ENCODE data around the gene GAD1.

GAD1 gene

GRCh38 chr2:170842785-170843184, 26.1 kb downstream of the GAD1 start:
- Histone ChIP-seq H3K27ac (ENCODE audit: low read depth, low read length) (no peak overlapping the region), H3K27me3 (ENCODE audit: control insufficient read depth in 5 of 5, insufficient read depth in 4 of 5, low read length in 5 of 5) (peaks cover 0 to 3% (median 0%) of the 10 kb centered on the region in 5 donors), H3K9me3 (ENCODE audit: control insufficient read depth in 5 of 5, low read length in 5 of 5) (peaks cover 0 to 5% (median 0%) of the 10 kb centered on the region in 5 donors), H3K4me1 (ENCODE audit: control insufficient read depth in 5 of 5, insufficient read depth in 5 of 5, low read length in 5 of 5) (peaks cover 0 to 8% (median 0%) of the 10 kb centered on the region in 5 donors), H3K4me3 (ENCODE audit: low read depth in 1 of 5, low read length in 5 of 5) (no peak overlapping the region), H3K9ac (ENCODE audit: low read length in 5 of 5) (no peak overlapping the region), H3K36me3 (ENCODE audit: control insufficient read depth in 5 of 5, insufficient read depth in 5 of 5, low read length in 5 of 5) (no peaks in the 10 kb centered on the region)

GRCh38 chr2:170843656-170844055, 27.0 kb downstream of the GAD1 start:
- peaks cover 0 to 3% (median 0%) of the 10 kb centered on the region in 5 donors for H3K27me3 ChIP-seq (ENCODE audit: control insufficient read depth in 5 of 5, insufficient read depth in 4 of 5, low read length in 5 of 5)
- H3K4me3 ChIP-seq (ENCODE audit: low read depth in 1 of 5, low read length in 5 of 5), result no peak overlapping the region
- no peak overlapping the region for H3K9ac ChIP-seq (ENCODE audit: low read length in 5 of 5)
- no peaks in the 10 kb centered on the region for H3K4me1 ChIP-seq (ENCODE audit: control insufficient read depth in 5 of 5, insufficient read depth in 5 of 5, low read length in 5 of 5)
- H3K27ac ChIP-seq (ENCODE audit: low read depth, low read length), result no peak overlapping the region
- H3K9me3 ChIP-seq (ENCODE audit: control insufficient read depth in 5 of 5, low read length in 5 of 5), result peaks cover 0 to 5% (median 0%) of the 10 kb centered on the region in 5 donors
- no peaks in the 10 kb centered on the region for H3K36me3 ChIP-seq (ENCODE audit: control insufficient read depth in 5 of 5, insufficient read depth in 5 of 5, low read length in 5 of 5)

GRCh38 chr2:170845343-170845742, 28.7 kb downstream of the GAD1 start:
- no peaks in the 10 kb centered on the region for H3K36me3 ChIP-seq (ENCODE audit: control insufficient read depth in 5 of 5, insufficient read depth in 5 of 5, low read length in 5 of 5)
- peaks cover 0 to 2% (median 0%) of the 10 kb centered on the region in 5 donors for H3K9me3 ChIP-seq (ENCODE audit: control insufficient read depth in 5 of 5, low read length in 5 of 5)
- no peaks in the 10 kb centered on the region for H3K4me1 ChIP-seq (ENCODE audit: control insufficient read depth in 5 of 5, insufficient read depth in 5 of 5, low read length in 5 of 5)
- no peak overlapping the region for H3K9ac ChIP-seq (ENCODE audit: low read length in 5 of 5)
- H3K4me3 ChIP-seq (ENCODE audit: low read depth in 1 of 5, low read length in 5 of 5), result no peak overlapping the region
- peaks cover 0 to 3% (median 0%) of the 10 kb centered on the region in 5 donors for H3K27me3 ChIP-seq (ENCODE audit: control insufficient read depth in 5 of 5, insufficient read depth in 4 of 5, low read length in 5 of 5)
- no peak overlapping the region for H3K27ac ChIP-seq (ENCODE audit: low read depth, low read length)

GRCh38 chr2:170846314-170846713, 29.6 kb downstream of the GAD1 start:
- Histone ChIP-seq H3K4me1 (ENCODE audit: control insufficient read depth in 5 of 5, insufficient read depth in 5 of 5, low read length in 5 of 5) (no peaks in the 10 kb centered on the region), H3K27me3 (ENCODE audit: control insufficient read depth in 5 of 5, insufficient read depth in 4 of 5, low read length in 5 of 5) (peaks cover 0 to 3% (median 0%) of the 10 kb centered on the region in 5 donors), H3K36me3 (ENCODE audit: control insufficient read depth in 5 of 5, insufficient read depth in 5 of 5, low read length in 5 of 5) (no peaks in the 10 kb centered on the region), H3K4me3 (ENCODE audit: low read depth in 1 of 5, low read length in 5 of 5) (no peak overlapping the region), H3K9me3 (ENCODE audit: control insufficient read depth in 5 of 5, low read length in 5 of 5) (peaks cover 0 to 2% (median 0%) of the 10 kb centered on the region in 5 donors), H3K9ac (ENCODE audit: low read length in 5 of 5) (no peak overlapping the region), H3K27ac (ENCODE audit: low read depth, low read length) (no peak overlapping the region)

GRCh38 chr2:170847716-170848115, 31.0 kb downstream of the GAD1 start:
- Histone ChIP-seq H3K4me1 (ENCODE audit: control insufficient read depth in 5 of 5, insufficient read depth in 5 of 5, low read length in 5 of 5) (no peaks in the 10 kb centered on the region), H3K4me3 (ENCODE audit: low read depth in 1 of 5, low read length in 5 of 5) (no peak overlapping the region), H3K36me3 (ENCODE audit: control insufficient read depth in 5 of 5, insufficient read depth in 5 of 5, low read length in 5 of 5) (no peaks in the 10 kb centered on the region), H3K9me3 (ENCODE audit: control insufficient read depth in 5 of 5, low read length in 5 of 5) (peaks cover 0 to 2% (median 0%) of the 10 kb centered on the region in 5 donors), H3K9ac (ENCODE audit: low read length in 5 of 5) (no peak overlapping the region), H3K27me3 (ENCODE audit: control insufficient read depth in 5 of 5, insufficient read depth in 4 of 5, low read length in 5 of 5) (peaks cover 0 to 3% (median 0%) of the 10 kb centered on the region in 5 donors), H3K27ac (ENCODE audit: low read depth, low read length) (no peak overlapping the region)

- Histone ChIP-seq H3K27me3 (ENCODE audit: control insufficient read depth in 5 of 5, insufficient read depth in 4 of 5, low read length in 5 of 5) (peaks cover 0 to 3% (median 0%) of the 10 kb centered on the region in 5 donors), H3K36me3 (ENCODE audit: control insufficient read depth in 5 of 5, insufficient read depth in 5 of 5, low read length in 5 of 5) (no peaks in the 10 kb centered on the region), H3K4me3 (ENCODE audit: low read depth in 1 of 5, low read length in 5 of 5) (no peak overlapping the region), H3K27ac (ENCODE audit: low read depth, low read length) (no peak overlapping the region), H3K9ac (ENCODE audit: low read length in 5 of 5) (no peak overlapping the region), H3K9me3 (ENCODE audit: control insufficient read depth in 5 of 5, low read length in 5 of 5) (peaks cover 0 to 2% (median 0%) of the 10 kb centered on the region in 5 donors), H3K4me1 (ENCODE audit: control insufficient read depth in 5 of 5, insufficient read depth in 5 of 5, low read length in 5 of 5) (no peaks in the 10 kb centered on the region)
These were observed 31.9 kb downstream of the GAD1 start for GRCh38 chr2:170848587-170848986.

- H3K27ac ChIP-seq (ENCODE audit: low read depth, low read length), result no peak overlapping the region
- no peak overlapping the region for H3K9ac ChIP-seq (ENCODE audit: low read length in 5 of 5)
- no peaks in the 10 kb centered on the region for H3K36me3 ChIP-seq (ENCODE audit: control insufficient read depth in 5 of 5, insufficient read depth in 5 of 5, low read length in 5 of 5)
- no peaks in the 10 kb centered on the region for H3K27me3 ChIP-seq (ENCODE audit: control insufficient read depth in 5 of 5, insufficient read depth in 4 of 5, low read length in 5 of 5)
- H3K4me3 ChIP-seq (ENCODE audit: low read depth in 1 of 5, low read length in 5 of 5), result no peak overlapping the region
- no peaks in the 10 kb centered on the region for H3K4me1 ChIP-seq (ENCODE audit: control insufficient read depth in 5 of 5, insufficient read depth in 5 of 5, low read length in 5 of 5)
- peaks cover 0 to 2% (median 0%) of the 10 kb centered on the region in 5 donors for H3K9me3 ChIP-seq (ENCODE audit: control insufficient read depth in 5 of 5, low read length in 5 of 5)
These were observed 33.6 kb downstream of the GAD1 start for GRCh38 chr2:170850251-170850650.

GRCh38 chr2:170851635-170852034, 34.9 kb downstream of the GAD1 start:
- no peaks in the 10 kb centered on the region for H3K4me1 ChIP-seq (ENCODE audit: control insufficient read depth in 5 of 5, insufficient read depth in 5 of 5, low read length in 5 of 5)
- H3K27ac ChIP-seq (ENCODE audit: low read depth, low read length), result no peak overlapping the region
- H3K9me3 ChIP-seq (ENCODE audit: control insufficient read depth in 5 of 5, low read length in 5 of 5), result peaks cover 0 to 2% (median 0%) of the 10 kb centered on the region in 5 donors
- H3K9ac ChIP-seq (ENCODE audit: low read length in 5 of 5), result no peak overlapping the region
- no peaks in the 10 kb centered on the region for H3K36me3 ChIP-seq (ENCODE audit: control insufficient read depth in 5 of 5, insufficient read depth in 5 of 5, low read length in 5 of 5)
- H3K4me3 ChIP-seq (ENCODE audit: low read depth in 1 of 5, low read length in 5 of 5), result no peak overlapping the region
- peaks cover 0 to 3% (median 0%) of the 10 kb centered on the region in 5 donors for H3K27me3 ChIP-seq (ENCODE audit: control insufficient read depth in 5 of 5, insufficient read depth in 4 of 5, low read length in 5 of 5)

- Histone ChIP-seq H3K27ac (ENCODE audit: low read depth, low read length) (no peak overlapping the region), H3K4me3 (ENCODE audit: low read depth in 1 of 5, low read length in 5 of 5) (no peak overlapping the region), H3K9ac (ENCODE audit: low read length in 5 of 5) (no peak overlapping the region), H3K36me3 (ENCODE audit: control insufficient read depth in 5 of 5, insufficient read depth in 5 of 5, low read length in 5 of 5) (no peaks in the 10 kb centered on the region), H3K4me1 (ENCODE audit: control insufficient read depth in 5 of 5, insufficient read depth in 5 of 5, low read length in 5 of 5) (no peaks in the 10 kb centered on the region), H3K27me3 (ENCODE audit: control insufficient read depth in 5 of 5, insufficient read depth in 4 of 5, low read length in 5 of 5) (peaks cover 0 to 4% (median 0%) of the 10 kb centered on the region in 5 donors), H3K9me3 (ENCODE audit: control insufficient read depth in 5 of 5, low read length in 5 of 5) (peaks cover 0 to 4% (median 0%) of the 10 kb centered on the region in 5 donors)
These were observed 39.4 kb downstream of the GAD1 start for GRCh38 chr2:170856066-170856465.

- no peaks in the 10 kb centered on the region for H3K4me1 ChIP-seq (ENCODE audit: control insufficient read depth in 5 of 5, insufficient read depth in 5 of 5, low read length in 5 of 5)
- no peak overlapping the region for H3K4me3 ChIP-seq (ENCODE audit: low read depth in 1 of 5, low read length in 5 of 5)
- H3K9me3 ChIP-seq (ENCODE audit: control insufficient read depth in 5 of 5, low read length in 5 of 5), result no peaks in the 10 kb centered on the region
- no peak overlapping the region for H3K27ac ChIP-seq (ENCODE audit: low read depth, low read length)
- no peak overlapping the region for H3K9ac ChIP-seq (ENCODE audit: low read length in 5 of 5)
- no peaks in the 10 kb centered on the region for H3K27me3 ChIP-seq (ENCODE audit: control insufficient read depth in 5 of 5, insufficient read depth in 4 of 5, low read length in 5 of 5)
- no peaks in the 10 kb centered on the region for H3K36me3 ChIP-seq (ENCODE audit: control insufficient read depth in 5 of 5, insufficient read depth in 5 of 5, low read length in 5 of 5)
These were observed 45.7 kb downstream of the GAD1 start for GRCh38 chr2:170862286-170862902.

Data from subcutaneous abdominal adipose tissue (tissue), 5 donors.